ENCODE results near the gene ABI1. TPM values are rescaled to one million over a fixed set of nuclear protein-coding genes. Genes with fewer than 3 reads are reported as not detected.

The ABI1 gene
- polyA plus RNA-seq, 1 donor: 50.1 TPM

GRCh38 chr10:26738301-26738911 is 122.4 kb downstream of the ABI1 start:
- H3K4me1 ChIP-seq (ENCODE audit: control insufficient read depth, insufficient read depth, low read length): peaks cover 17% of the 10 kb centered on the region
- H3K4me3 ChIP-seq (ENCODE audit: low read length): no peak overlapping the region
- H3K36me3 ChIP-seq (ENCODE audit: control insufficient read depth, insufficient read depth, low read length): peaks cover 56% of the 10 kb centered on the region
- H3K9me3 ChIP-seq (ENCODE audit: control insufficient read depth, low read depth, low read length): no peaks in the 10 kb centered on the region
- WGBS (ENCODE audit: insufficient coverage, low lambda C conversion rate): 92% methylated on average over 2 of the region's 5 CpGs
- peak; percentile 12 to 46 for DNase-seq
- H3K27me3 ChIP-seq (ENCODE audit: control insufficient read depth, insufficient read depth, low read length): no peaks in the 10 kb centered on the region
- H3K27ac ChIP-seq (ENCODE audit: low read length): peak overlapping the region; percentile 30

DNA sequence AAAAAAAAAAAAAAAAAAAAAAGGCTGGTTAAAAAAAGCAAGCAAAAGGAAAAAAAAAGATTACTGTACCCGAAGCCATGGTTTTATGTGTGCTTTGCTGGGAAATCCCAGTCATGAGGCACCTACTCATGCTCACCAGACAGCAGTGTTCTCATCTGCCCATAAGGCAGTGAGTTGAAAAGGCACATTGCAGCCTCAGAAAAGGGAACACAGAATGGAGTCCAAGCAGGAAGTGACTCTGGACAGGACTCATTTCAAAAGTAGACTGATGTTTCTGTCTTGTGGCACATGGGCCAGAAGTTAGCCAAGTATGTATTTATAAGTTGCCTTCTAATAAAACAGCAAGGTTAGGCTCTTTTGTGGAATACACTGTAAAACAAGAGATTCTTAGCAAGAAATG is 123.0 kb downstream of the ABI1 start:
- Histone ChIP-seq H3K4me3 (ENCODE audit: low read length) (no peak overlapping the region), H3K36me3 (ENCODE audit: control insufficient read depth, insufficient read depth, low read length) (peaks cover 50% of the 10 kb centered on the region), H3K27me3 (ENCODE audit: control insufficient read depth, insufficient read depth, low read length) (no peaks in the 10 kb centered on the region), H3K4me1 (ENCODE audit: control insufficient read depth, insufficient read depth, low read length) (peaks cover 21% of the 10 kb centered on the region), H3K27ac (ENCODE audit: low read length) (peak overlapping the region; percentile 30), H3K9me3 (ENCODE audit: control insufficient read depth, low read depth, low read length) (no peaks in the 10 kb centered on the region)
- 60% methylated on average over 1 of the region's 1 CpG for WGBS (ENCODE audit: insufficient coverage, low lambda C conversion rate)
- DNase-seq: peak in 1 of 2 donors; percentile 33

- Histone ChIP-seq H3K9me3 (ENCODE audit: control insufficient read depth, low read depth, low read length) (no peaks in the 10 kb centered on the region), H3K4me3 (ENCODE audit: low read length) (no peak overlapping the region), H3K36me3 (ENCODE audit: control insufficient read depth, insufficient read depth, low read length) (peaks cover 53% of the 10 kb centered on the region), H3K27ac (ENCODE audit: low read length) (no peak overlapping the region), H3K4me1 (ENCODE audit: control insufficient read depth, insufficient read depth, low read length) (peaks cover 21% of the 10 kb centered on the region), H3K27me3 (ENCODE audit: control insufficient read depth, insufficient read depth, low read length) (no peaks in the 10 kb centered on the region)
- WGBS (ENCODE audit: insufficient coverage, low lambda C conversion rate): 90% methylated on average over 2 of the region's 4 CpGs
- no peak for DNase-seq
Observed at GRCh38 chr10:26735435-26735834, 125.3 kb downstream of the ABI1 start.

GRCh38 chr10:26733750-26734568 is 126.8 kb downstream of the ABI1 start:
- WGBS (ENCODE audit: insufficient coverage, low lambda C conversion rate): 0% methylated on average over 1 of the region's 14 CpGs
- H3K9me3 ChIP-seq (ENCODE audit: control insufficient read depth, low read depth, low read length): no peaks in the 10 kb centered on the region
- H3K27ac ChIP-seq (ENCODE audit: low read length): peak overlapping the region; percentile 55
- H3K4me1 ChIP-seq (ENCODE audit: control insufficient read depth, insufficient read depth, low read length): peaks cover 21% of the 10 kb centered on the region
- H3K27me3 ChIP-seq (ENCODE audit: control insufficient read depth, insufficient read depth, low read length): no peaks in the 10 kb centered on the region
- peaks cover 50% of the 10 kb centered on the region for H3K36me3 ChIP-seq (ENCODE audit: control insufficient read depth, insufficient read depth, low read length)
- H3K4me3 ChIP-seq (ENCODE audit: low read length): no peak overlapping the region
- peak; percentile 85 to 93 for DNase-seq

DNA sequence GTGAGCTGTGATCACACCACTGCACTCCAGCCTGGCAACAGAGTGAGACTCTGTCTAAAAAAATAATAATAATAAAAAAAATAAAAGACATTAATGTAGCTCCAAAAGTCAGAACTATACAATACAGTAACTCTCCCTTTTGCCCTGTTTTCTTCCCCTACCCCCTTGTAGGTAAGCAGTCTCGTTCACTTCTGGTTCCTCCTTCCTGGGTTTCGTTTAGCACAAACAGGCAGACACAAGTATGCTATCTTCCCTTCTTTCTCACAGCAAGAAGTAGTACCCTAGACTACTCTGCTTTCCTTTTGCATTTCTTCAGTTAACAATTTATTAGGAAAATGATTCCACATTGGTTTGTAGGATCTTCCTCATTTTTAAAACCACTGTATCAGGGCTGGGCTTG is 130.2 kb downstream of the ABI1 start:
- no CpG with 5 or more reads among the region's 2 CpGs for WGBS (ENCODE audit: insufficient coverage, low lambda C conversion rate)

DNA sequence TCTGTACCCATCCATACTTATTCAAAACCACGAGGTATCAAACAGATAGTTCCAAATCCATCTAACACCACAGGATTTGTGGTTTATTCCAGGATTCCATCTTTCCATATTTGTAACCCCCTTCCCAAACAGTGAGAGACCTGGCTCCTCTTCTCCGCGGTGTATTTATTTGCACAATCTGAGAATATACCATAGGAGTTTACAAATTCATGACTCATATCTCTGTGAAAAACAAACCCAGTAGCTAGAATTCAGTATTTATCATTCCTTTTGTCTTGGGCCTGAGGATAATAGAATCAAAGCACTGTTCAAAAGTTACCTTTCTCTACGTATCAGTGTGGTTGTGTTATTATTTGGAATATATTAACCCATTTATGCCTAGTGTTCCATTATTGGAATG is 131.4 kb downstream of the ABI1 start:
- Histone ChIP-seq H3K4me1 (ENCODE audit: control insufficient read depth, insufficient read depth, low read length) (peaks cover 13% of the 10 kb centered on the region), H3K27ac (ENCODE audit: low read length) (no peak overlapping the region), H3K27me3 (ENCODE audit: control insufficient read depth, insufficient read depth, low read length) (no peaks in the 10 kb centered on the region), H3K4me3 (ENCODE audit: low read length) (no peak overlapping the region), H3K9me3 (ENCODE audit: control insufficient read depth, low read depth, low read length) (no peaks in the 10 kb centered on the region), H3K36me3 (ENCODE audit: control insufficient read depth, insufficient read depth, low read length) (peaks cover 48% of the 10 kb centered on the region)
- no CpG with 5 or more reads among the region's 4 CpGs for WGBS (ENCODE audit: insufficient coverage, low lambda C conversion rate)
- no peak for DNase-seq

More for the DNA sequence above, 130.2 kb downstream of the ABI1 start:
- Histone ChIP-seq H3K27ac (ENCODE audit: low read length) (no peak overlapping the region), H3K9me3 (ENCODE audit: control insufficient read depth, low read depth, low read length) (no peaks in the 10 kb centered on the region), H3K4me1 (ENCODE audit: control insufficient read depth, insufficient read depth, low read length) (peaks cover 21% of the 10 kb centered on the region), H3K4me3 (ENCODE audit: low read length) (no peak overlapping the region), H3K27me3 (ENCODE audit: control insufficient read depth, insufficient read depth, low read length) (no peaks in the 10 kb centered on the region), H3K36me3 (ENCODE audit: control insufficient read depth, insufficient read depth, low read length) (peaks cover 44% of the 10 kb centered on the region)
- no peak for DNase-seq

DNA sequence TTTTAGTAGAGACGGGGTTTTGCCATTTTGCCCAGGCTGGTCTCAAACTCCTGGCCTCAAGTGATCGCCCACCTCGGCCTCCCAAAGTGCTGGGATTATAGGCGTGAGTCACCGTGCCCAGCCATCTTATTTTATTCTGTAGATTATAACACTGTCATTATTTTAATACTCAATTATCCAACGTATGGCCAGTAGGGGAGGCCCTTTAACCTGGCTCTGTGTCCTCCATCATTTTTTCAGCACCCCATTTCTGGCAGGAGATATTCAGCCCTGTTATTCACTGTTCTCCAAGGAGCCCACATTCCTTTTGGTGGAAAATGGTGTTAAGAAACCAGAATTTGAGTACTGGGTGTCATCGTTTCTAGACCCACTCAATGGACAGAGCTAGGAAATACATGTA is 131.8 kb downstream of the ABI1 start:
- Histone ChIP-seq H3K4me1 (ENCODE audit: control insufficient read depth, insufficient read depth, low read length) (peaks cover 9% of the 10 kb centered on the region), H3K27me3 (ENCODE audit: control insufficient read depth, insufficient read depth, low read length) (no peaks in the 10 kb centered on the region), H3K27ac (ENCODE audit: low read length) (no peak overlapping the region), H3K36me3 (ENCODE audit: control insufficient read depth, insufficient read depth, low read length) (peaks cover 49% of the 10 kb centered on the region), H3K4me3 (ENCODE audit: low read length) (no peak overlapping the region), H3K9me3 (ENCODE audit: control insufficient read depth, low read depth, low read length) (no peaks in the 10 kb centered on the region)
- no peak for DNase-seq
- no CpG with 5 or more reads among the region's 7 CpGs for WGBS (ENCODE audit: insufficient coverage, low lambda C conversion rate)

GRCh38 chr10:26727005-26727404 is 133.8 kb downstream of the ABI1 start:
- no CpG with 5 or more reads among the region's 1 CpG for WGBS (ENCODE audit: insufficient coverage, low lambda C conversion rate)
- no peak overlapping the region for H3K27ac ChIP-seq (ENCODE audit: low read length)
- H3K4me3 ChIP-seq (ENCODE audit: low read length): no peak overlapping the region
- peaks cover 54% of the 10 kb centered on the region for H3K36me3 ChIP-seq (ENCODE audit: control insufficient read depth, insufficient read depth, low read length)
- H3K9me3 ChIP-seq (ENCODE audit: control insufficient read depth, low read depth, low read length): no peaks in the 10 kb centered on the region
- H3K4me1 ChIP-seq (ENCODE audit: control insufficient read depth, insufficient read depth, low read length): no peaks in the 10 kb centered on the region
- no peak for DNase-seq
- no peaks in the 10 kb centered on the region for H3K27me3 ChIP-seq (ENCODE audit: control insufficient read depth, insufficient read depth, low read length)

GRCh38 chr10:26725837-26726727 is 134.7 kb downstream of the ABI1 start:
- WGBS (ENCODE audit: insufficient coverage, low lambda C conversion rate): 64% methylated on average over 2 of the region's 8 CpGs
- Histone ChIP-seq H3K4me1 (ENCODE audit: control insufficient read depth, insufficient read depth, low read length) (no peaks in the 10 kb centered on the region), H3K27ac (ENCODE audit: low read length) (no peak overlapping the region), H3K9me3 (ENCODE audit: control insufficient read depth, low read depth, low read length) (no peaks in the 10 kb centered on the region), H3K27me3 (ENCODE audit: control insufficient read depth, insufficient read depth, low read length) (no peaks in the 10 kb centered on the region), H3K4me3 (ENCODE audit: low read length) (no peak overlapping the region), H3K36me3 (ENCODE audit: control insufficient read depth, insufficient read depth, low read length) (peaks cover 52% of the 10 kb centered on the region)
- peak; percentile 29 to 45 for DNase-seq

DNA sequence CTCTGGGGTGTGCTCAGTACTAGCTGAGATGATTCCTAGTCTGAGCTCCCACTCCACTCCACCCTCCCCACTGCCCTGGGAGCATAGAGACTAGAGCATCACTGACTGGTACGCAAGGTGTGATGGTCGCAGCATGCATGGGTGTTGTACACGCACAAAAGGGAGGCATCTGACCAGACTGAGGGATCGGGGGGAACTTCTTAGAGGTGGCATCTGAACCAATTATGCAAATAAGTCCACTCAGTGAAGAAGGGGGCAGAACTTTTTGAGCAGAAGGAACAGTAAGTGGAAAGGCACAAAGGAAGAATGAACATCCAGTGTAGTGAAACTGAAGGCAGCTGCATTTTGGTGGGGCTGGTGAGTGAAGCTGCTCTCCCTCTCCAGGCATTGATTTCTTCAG is 137.7 kb downstream of the ABI1 start:
- H3K4me3 ChIP-seq (ENCODE audit: low read length): no peak overlapping the region
- H3K27me3 ChIP-seq (ENCODE audit: control insufficient read depth, insufficient read depth, low read length): no peaks in the 10 kb centered on the region
- H3K4me1 ChIP-seq (ENCODE audit: control insufficient read depth, insufficient read depth, low read length): no peaks in the 10 kb centered on the region
- H3K9me3 ChIP-seq (ENCODE audit: control insufficient read depth, low read depth, low read length): no peaks in the 10 kb centered on the region
- peaks cover 51% of the 10 kb centered on the region for H3K36me3 ChIP-seq (ENCODE audit: control insufficient read depth, insufficient read depth, low read length)
- H3K27ac ChIP-seq (ENCODE audit: low read length): no peak overlapping the region
- no CpG with 5 or more reads among the region's 4 CpGs for WGBS (ENCODE audit: insufficient coverage, low lambda C conversion rate)
- DNase-seq: no peak

Data from large intestine (tissue), 3 donors.